ENCODE data around the gene SERPINE2.
"Not testable (repeated sequence)": the region's sequence is repeated elsewhere in the genome, so short reads cannot be mapped to it uniquely, and the experiment has no call there.

The SERPINE2 gene

DNA sequence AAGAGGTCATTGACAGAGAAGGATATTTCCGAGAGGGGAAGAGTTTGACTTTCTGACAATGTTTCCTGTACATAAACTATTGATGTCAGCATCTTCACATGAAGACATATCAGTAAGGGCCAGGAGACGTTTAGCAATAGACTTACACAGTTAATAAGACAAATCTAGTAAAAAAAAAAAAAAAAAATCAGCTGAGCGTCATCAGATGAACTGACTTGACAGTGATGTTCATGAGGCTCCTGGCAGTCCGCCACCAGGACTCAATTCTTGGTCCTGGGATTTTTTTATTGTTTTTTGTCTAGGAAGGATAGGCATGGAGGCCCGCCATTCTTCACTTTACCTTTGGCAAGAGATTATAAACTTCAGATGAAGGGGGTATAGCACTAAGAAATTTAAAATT, 67.4 kb downstream of the SERPINE2 start:
- no peak for DNase-seq

- peak; percentile 54 for DNase-seq
Observed at GRCh38 chr2:223970343-223971128, 68.5 kb downstream of the SERPINE2 start.

GRCh38 chr2:223969856-223970255, 69.2 kb downstream of the SERPINE2 start:
- no peak for DNase-seq

DNA sequence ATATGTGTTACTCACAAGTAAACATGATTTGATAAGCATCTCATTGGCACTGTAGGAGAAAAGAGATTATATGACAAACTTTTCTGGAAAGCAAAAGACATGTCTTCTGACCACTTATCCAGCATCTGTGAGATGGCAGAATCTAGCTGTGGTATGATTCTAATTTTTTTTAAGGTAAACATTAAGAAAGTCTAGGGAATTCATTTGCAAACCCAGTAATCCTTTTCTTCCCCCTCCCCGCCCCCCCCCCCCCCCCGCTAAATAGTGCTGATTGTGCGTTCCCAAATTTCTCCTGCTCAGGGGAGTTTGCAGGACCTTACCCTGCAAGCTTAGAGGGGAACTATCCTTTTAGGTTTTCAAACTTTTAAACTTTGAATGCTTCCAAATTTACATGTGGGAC, 69.8 kb downstream of the SERPINE2 start:
- DNase-seq: no peak

DNA sequence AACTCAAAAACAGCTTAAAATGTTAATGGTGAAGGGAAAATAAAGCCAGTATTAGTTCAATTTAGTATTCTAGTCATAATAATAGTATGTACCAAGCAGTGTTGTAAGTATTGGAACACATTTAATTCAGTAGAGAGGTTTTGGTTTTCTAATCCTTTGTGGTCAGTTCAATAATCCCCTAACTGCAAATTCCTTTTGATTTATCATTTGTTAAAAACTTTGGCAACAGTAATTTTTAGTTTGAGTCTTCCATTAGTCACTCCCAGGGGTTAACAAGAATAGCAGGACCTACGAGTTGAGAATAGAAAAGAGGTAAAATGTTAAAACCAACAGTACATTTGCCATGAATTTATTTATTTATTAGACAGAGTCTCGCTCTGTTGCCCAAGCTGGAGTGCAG, 71.1 kb downstream of the SERPINE2 start:
- DNase-seq: no peak

DNA sequence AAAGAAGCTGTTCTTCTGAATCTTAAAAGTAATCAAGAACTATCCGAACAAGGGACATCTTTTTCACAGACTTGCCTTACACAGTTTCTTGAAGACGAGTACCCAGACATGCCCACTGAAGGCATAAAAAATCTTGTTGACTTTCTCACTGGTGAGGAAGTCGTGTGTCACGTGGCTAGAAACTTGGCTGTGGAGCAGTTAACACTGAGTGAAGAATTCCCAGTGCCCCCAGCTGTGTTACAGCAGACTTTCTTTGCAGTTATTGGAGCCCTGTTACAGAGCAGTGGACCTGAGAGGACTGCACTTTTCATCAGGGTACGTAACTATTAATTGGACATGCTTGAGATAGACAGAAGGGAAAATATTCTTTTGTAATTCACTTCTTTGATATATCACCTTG, 79.4 kb downstream of the SERPINE2 start:
- DNase-seq: no peak

GRCh38 chr2:223957092-223957851, 81.8 kb downstream of the SERPINE2 start, which contains the start of gene MRPL44:
MRPL44 (plus strand) TSS chr2:223957463; CDS start chr2:223957473, 10 bp downstream.
- peak; percentile 95 for DNase-seq

DNA sequence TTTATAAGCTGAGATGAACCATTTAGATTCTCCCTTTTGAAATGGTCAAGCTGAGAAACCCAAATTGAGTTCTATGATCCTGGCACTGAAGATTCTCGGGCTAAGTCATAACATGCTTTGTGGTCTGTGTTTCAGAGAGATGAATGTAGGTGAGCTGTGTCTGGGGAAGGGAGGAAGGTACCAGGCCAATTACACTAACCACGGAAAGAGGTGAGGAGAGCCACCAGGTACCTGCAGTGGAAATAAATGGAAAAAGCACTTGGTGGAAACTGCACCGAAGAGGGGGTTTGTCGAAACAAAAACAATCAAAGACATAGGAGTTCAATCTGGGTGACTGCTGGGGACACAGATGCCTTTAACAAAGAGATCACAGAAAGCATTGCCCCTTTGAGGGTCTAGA, 82.8 kb downstream of the SERPINE2 start:
- no peak for DNase-seq

DNA sequence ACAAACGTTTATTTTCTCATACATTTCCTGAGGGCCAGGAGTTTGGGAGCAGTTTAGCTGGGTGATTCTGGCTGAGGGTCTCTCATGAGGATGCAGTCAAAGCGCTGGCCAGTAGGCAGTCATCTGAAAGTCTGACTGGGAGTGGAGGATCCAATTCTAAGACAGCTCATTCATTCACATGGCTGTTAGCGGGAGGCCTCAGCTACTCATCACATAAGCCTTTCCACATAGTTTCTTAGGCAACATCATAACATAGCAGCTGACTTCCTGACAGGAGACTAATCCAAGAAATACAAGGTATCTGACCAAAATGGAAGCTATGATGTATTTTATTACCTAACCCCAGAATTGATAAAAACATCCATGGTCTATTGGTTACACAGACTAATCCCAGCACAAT, 84.7 kb downstream of the SERPINE2 start:
- DNase-seq: peak; percentile 4

GRCh38 chr2:223952280-223952968, 86.7 kb downstream of the SERPINE2 start:
- DNase-seq: peak; percentile 74

DNA sequence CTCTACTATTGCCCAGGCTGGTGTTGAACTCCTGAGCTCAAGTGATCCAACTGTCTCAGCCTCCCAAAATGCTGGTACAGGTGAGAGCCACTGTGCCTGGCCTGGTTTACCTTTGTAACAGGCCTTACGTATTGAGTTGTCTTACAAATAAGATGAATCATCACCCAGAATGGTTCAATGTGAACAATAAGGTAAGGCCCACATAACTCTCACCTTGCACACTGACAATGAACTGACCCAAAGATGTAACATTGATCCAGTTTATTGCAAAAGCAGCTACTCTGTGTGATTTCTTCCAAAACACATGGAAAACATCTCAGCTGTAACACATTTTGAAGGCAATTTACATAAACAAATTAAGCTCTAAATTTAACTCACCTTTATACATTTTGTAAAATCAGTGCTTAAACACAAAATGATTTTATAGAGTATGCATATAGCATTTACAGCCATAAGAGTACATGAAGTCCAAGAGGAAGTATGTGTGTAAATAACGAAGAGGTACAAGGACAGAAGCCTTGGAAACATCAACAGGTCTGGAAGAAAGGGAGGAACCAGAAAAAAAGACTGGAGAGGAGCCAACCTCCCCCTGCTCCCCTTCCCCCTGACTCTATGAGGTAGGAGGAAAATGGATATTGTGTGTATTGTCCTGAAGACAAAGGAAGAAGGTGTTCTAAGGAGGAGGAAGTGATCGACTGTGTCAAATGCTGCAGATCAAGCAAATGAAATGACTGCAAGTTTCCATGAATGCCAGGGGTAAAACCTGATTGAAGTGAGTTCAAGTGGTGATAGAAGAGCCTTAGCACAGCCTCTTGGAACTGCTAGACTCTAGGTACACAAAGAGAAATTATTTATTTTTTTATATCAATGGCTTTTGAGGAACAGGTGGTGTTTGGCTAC, 88.4 kb downstream of the SERPINE2 start:
- peak; percentile 13 for DNase-seq

- peak; percentile 33 for DNase-seq
Observed at GRCh38 chr2:223949241-223949840, 89.7 kb downstream of the SERPINE2 start.

DNA sequence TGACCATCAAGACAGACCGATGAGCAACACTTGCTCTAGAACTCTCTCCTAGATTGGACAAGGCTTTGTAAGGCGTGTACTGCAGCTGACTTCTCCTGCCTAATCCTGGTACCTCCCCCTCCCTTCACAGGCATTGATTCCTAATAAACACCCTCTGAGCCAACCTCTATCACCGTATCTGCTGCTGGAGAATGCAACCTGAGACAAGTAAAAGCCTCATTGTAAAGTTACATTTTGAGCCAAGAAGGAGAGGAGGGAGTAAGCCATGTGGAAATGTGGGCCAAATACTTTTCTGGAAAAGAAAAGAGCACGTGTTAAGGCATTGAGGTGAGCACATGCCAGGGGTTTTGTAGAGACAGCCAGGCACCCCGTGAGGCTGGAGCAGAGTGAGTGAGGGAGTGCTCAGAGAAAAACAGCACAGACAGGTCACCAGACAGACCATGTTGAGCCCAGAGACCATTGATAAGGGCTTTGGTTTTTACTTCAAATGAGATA, 91.3 kb downstream of the SERPINE2 start:
- peak; percentile 10 for DNase-seq

- DNase-seq: no peak
Observed at GRCh38 chr2:223945755-223946154, 93.3 kb downstream of the SERPINE2 start.

DNA sequence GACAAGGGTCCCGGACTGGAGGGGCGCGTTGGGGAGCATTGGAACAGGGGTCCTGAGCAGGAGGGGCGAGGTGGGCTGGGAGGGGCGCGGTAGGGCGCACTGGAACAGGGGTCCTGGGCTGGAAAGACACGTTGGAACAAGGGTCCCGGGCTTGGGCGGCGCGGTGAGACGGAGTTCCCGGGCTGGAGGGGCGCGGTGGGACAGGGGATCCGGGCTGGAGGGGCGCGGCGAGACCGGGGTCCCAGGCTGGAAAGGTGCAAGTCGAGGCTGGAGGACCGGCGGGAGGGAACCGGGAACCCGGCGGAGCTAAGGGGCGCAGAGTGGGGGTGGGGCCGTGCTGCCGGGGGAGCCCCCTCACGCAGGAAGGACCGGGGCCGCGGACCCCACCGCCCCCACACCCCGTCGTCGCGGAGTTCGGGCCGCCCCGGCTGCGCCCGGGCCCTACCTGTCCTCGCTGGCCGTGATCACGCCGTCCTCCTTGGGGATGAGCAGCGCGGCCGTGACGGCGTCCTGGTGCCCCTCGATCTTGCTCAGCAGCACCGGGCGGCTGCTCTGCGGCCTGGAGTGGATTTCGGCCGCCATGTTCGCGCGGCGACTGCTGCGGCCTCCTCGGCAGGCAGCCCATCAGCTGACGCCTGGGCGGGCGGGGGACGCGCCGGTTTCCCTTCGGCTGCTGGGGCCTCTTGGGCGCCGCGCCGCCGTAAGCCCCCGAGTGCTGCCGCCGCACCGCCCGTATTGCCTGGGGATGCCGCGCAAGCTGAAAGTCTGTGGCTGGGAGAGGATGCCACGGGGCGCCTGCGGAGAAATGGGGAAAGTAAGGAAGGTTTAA, 94.2 kb downstream of the SERPINE2 start, which contains the start of gene WDFY1:
WDFY1 (minus strand) TSS at position 633 of the 829 bp plus-strand sequence; CDS start at position 582, 51 bp downstream.
- peak; percentile 88 for DNase-seq

DNA sequence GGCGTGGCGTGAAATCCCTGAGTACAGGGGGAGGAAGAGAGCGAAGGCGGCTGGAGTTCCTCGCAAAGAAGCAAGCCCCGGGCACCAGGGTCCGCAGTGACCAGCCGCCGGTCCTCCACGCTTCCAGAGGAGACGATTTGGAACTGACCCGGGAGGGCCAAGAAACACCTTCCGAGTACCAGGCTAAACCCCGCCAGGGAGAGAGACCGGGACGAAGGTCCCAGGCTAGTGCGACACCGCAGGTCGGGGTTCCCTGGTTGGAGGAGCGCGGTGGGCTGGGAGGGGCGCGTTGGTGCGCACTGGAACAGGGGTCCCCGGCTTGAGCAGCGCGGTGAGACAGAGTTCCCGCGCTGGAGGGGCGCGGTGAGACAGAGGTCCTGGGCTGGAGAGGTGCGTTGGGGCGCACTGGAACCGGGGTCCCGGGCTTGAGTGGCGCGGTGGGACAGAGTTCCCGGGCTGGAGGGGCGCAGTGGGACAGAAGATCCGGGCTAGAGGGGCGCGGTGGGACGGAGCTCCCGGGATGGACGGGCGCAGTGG, 94.9 kb downstream of the SERPINE2 start:
- peak; percentile 33 for DNase-seq

- peak; percentile 10 for DNase-seq
Observed at GRCh38 chr2:223943561-223944008, 95.5 kb downstream of the SERPINE2 start.

DNA sequence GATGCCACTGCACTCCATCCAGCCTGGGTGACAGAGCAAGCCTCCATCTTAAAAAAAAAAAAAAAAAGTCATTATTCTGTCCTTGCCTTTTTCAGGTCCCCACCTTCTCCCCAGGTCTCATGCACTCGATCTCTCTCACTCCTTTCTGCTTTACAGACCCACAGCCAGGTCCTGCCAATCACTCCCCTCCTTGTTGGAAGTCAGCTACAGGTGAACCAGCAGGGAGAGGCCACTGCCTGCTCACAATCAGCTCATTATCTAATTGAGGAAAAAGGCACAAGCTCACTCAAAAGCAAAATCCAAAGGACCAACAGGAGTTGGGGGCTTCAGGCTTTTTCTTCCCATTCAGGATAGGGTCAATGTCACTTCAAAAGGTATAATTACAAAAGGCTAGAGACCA, 96.0 kb downstream of the SERPINE2 start:
- no peak for DNase-seq

GRCh38 chr2:223941579-223942277, 97.4 kb downstream of the SERPINE2 start:
- DNase-seq: no peak

DNA sequence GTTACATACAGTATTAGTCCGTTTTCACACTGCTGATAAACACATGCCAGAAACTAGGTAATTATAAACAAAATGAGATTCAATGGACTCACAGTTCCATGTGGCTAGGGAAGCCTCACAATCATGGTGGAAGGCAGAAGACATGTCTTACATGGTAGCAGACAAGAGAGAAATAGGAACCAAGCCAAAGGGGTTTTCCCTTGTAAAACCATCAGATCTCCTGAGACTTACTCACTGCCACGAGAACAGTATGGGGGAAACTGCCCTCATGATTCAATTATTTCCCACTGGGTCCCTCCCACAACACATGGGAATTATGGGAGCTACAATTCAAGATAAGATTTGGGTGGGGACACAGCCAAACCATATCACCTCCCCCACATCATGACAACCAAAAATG, 99.6 kb downstream of the SERPINE2 start:
- not testable (repeated sequence) for DNase-seq
